ENCODE measurements around the gene PLAC8.
"Not testable (repeated sequence)": the region's sequence is repeated elsewhere in the genome, so short reads cannot be mapped to it uniquely, and the experiment has no call there.

PLAC8 gene

DNA sequence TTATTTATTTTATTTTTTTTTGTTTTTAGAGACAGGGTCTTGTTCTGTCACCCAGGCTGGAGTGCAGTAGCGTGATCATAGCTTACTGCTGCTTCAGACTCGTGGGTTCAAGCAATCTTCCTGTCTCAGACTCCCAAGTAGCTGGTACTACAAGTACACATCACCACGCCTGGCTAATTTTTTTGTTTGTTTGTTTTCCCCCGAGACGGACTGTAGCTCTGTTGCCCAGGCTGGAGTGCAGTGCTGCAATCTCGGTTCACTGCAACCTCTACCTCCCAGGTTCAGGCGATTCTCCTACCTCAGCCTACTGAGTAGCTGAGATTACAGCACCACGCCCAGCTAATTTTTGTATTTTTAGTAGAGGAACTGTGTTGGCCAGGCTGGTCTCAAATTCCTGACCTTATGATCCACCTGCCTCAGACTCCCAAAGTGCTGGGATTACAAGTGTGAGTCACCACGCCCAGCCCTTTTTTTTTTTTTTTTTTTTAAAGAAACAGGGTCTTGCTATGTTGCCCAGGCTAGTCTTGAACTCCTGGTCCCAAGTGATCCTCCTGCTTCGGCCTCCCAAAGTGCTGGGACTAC lies 47.4 kb downstream of the PLAC8 start:
- DNase-seq: no peak

DNA sequence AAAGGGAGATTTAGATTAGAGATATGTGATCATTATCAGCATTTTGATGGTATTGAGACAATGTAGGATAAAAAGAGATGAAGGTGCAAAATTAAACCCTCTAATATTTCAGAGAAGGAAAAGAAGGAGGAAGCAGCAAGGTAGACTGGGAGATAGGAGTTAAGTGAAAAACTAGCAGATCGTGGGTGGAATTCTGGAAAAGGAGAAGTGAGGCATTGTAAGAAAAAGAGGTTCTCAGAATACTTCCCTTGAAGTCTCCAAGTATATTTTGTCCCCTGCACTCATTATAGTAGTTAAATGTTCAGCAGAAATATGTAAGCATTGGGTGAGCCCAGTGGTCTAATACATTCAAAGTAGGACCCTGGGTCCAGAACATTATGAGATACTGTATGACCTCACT lies 49.3 kb downstream of the PLAC8 start:
- no peak for DNase-seq

DNA sequence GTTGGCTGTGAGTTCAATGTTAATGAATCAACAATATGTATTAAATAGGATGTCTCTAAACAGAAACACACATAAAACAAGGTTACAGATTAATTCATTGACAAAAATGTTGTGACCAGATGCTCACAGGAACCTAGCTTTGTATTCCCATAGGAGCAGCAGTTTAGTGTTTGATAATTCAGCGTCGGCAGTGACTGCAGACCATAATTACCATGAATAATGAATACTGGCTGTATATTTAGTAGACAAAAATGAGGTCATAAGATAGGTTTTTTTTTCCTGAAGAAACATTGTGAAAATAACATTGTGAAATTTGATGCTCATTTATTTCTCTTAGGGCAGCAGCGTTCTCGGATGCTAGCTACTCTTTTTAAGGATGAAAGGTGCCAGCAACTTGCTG lies 51.8 kb downstream of the PLAC8 start:
- no peak for DNase-seq

DNA sequence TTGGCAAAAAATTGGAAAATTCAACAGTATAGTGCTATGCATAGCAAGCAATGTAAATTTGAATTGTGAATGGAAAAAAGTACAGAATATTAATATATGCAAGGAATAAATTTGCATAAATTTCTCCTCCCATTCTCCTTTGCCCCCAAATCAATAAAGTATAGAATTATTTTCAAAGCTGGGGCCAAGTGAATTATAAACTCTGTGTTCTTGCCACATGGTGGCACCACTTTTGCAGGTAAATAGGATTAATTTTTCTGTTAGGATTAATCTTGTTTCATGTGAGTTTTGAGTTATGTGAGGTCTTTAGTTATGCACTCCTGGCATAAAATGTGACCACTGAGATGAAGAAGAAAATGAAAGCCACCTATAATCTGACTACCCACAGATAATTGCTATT lies 59.6 kb downstream of the PLAC8 start:
- peak; percentile 7 for DNase-seq

DNA sequence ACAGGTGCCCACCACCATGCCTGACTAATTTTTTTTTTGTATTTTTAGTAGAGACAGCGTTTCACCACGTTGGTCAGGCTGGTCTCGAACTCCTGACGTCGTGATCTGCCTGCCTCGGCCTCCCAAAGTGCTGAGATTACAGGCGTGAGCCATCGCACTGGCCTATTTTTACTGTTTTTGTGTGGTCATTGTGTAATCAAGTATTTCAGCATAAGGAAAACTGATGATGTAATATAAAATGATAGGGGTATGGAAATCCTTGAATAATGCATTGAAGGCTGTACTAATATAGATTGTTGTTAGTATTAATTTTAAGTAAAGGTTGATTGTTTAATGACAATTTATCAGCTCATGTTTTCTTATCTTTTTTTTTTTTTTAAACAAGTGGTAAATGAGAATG lies 65.7 kb downstream of the PLAC8 start:
- DNase-seq: not testable (repeated sequence)

DNA sequence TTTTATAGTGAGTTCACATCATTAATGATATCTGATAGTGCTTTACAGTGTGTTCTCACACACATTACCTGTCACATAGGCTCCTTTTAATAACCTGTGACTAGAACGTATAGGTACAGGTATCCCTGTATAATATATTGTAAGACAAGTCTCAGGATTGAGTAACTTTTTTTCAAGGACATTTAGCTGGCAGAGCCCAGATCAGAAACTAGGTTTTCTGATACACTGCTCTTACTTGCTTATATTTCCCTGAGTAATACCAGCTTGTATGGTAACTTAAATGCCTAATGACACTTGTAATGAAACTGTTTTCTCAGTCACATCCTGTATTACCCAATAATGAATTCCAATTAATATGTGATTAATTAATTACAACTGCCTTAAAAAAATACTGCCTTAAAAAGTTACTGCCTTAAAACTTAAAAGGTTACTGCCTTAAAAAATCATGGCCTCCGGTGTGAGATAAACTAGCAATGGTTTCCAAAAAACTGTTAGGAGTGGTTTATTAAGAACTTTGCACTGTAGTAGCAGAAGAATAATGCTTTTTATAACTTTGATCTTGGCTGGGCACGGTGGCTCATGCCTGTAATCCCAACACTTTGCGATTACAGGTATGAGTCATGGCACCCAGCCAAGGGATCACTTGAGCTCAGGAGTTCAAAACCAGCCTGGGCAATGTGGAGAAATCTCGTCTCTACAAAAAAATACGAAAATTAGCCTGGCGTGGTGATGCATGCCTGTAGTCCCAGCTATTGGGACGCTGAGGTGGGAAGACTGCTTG lies 67.6 kb downstream of the PLAC8 start:
- no peak for DNase-seq

DNA sequence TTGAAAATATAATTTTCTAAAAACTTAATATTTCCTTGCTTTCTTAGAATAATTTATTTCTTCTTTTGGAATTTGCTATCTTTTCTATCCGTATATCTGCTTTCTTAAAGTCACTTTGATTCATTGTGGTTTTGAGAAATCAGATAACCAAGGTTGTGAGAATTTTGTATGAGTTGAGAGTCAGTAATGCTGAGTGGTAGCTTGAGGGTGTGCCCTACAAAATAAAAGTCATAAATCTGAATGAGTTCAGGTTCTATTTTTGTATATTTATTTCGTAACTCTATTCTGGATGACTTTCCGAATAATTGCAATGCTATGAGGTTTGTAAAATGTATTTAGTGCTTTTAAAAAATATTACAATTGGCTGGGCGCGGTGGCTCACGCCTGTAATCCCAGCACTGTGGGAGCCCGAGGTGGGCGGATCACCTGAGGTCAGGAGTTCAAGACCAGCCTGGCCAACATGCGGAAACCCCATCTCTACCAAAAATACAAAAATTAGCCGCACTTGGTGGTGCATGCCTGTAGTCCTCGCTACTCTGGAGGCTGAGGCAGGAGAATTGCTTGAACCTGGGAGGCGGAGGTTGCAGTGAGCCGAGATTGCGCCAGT lies 70.6 kb downstream of the PLAC8 start:
- DNase-seq: peak; percentile 28

DNA sequence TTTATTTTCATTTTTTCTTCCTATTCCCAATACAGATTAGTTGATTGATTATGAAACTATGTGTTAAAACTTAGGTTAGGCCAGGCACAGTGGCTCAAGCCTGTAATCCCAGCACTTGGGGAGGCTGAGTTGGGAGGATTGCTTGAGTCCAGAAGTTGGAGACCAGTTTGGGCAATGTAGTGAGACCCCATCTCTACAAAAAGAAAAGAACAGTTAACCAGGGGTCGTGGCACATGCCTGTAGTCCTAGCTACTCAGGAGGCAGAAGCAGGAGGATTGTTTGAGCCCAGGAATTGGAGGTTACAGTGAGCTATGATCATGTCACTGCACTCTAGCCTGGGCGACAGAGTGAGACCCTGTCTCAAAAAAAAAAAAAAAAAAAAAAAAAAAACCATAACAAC lies 71.4 kb downstream of the PLAC8 start:
- not testable (repeated sequence) for DNase-seq

DNA sequence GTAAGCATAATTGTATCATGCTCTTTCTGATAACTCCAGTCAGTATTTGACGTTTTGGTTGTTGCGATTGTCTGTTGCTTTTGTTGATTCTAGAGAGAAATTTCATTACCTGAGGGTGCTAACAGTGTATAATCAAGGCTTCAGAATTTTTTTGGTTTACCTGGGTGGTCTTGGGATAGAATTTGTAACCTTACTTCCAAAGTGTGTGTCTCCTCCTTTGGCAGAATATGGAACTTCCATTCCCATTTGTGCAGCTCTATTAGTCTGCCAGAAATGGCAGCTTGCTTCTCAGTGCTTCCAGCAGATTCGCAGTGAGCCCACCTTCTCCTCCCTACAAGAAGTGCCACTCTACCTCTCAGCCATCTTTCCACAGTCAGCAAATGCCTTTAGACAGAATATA lies 74.3 kb downstream of the PLAC8 start:
- DNase-seq: no peak
